HCT116 (cell line): Measurements from ENCODE around the gene SIK3. TPM values are rescaled to one million over a fixed set of nuclear protein-coding genes. Genes with fewer than 3 reads are reported as not detected.

ENCODE experiments used
- ATAC-seq: fragments of 200-7000 bp; cut with Tn5 transposase; 2 replicates; pipeline ENCODE4 v1.9.1; 2020; ENCODE audit warnings: mild to moderate bottlenecking, moderate library complexity
- BruUV-seq: library from RNA; stranded (reverse); fragments of 400-500 nt; replicated peaks from 2 replicates; lab custom pipeline; 2021; lab: Mats Ljungman, UMichigan
- CTCF ChIA-PET: fragments of 300-600 bp; sonication (Branson Sonifier 250); formaldehyde crosslinking; loops from one replicate; lab custom pipeline; 2021; ENCODE audit warnings: antibody characterized with exemption; lab: Charles Lee
- POLR2A ChIA-PET: fragments of 300-600, 350-600 bp; sonication (Branson Sonifier 250); formaldehyde crosslinking; loops from one replicate; lab custom pipeline; 2021; ENCODE audit warnings: antibody characterized with exemption; lab: Charles Lee
- RAD21 ChIA-PET, 2 experiments: fragments of 300-600 bp; sonication (Branson Sonifier 250); formaldehyde crosslinking; loops; one replicate each; lab custom pipeline; 2023; ENCODE audit warnings: low total read pairs in 2 of 2; ENCODE audit not compliant: uncharacterized antibody in 2 of 2, unreplicated experiment in 2 of 2, low non-redundant PET in 1 of 2; lab: Charles Lee
- DNase-seq: peaks from one replicate; pipeline ENCODE4 v3.0.0-alpha.2; 2010; ENCODE audit warnings: low read depth, low spot score
- H2AFZ ChIP-seq: fragments of 200-600 bp; shearing (Covaris generic), sonication (generic); 2 replicates; pipeline ENCODE4 v1.6.1; 2017; ENCODE audit warnings: low read depth, mixed run types, mixed read lengths, antibody characterized with exemption, low read length; ENCODE audit not compliant: poor library complexity, severe bottlenecking
- H3K27ac ChIP-seq: 2 replicates; pipeline ENCODE4 v1.5.1; 2012; ENCODE audit warnings: low read depth, low read length
- H3K27me3 ChIP-seq: fragments of 200-600 bp; sonication (generic); 2 replicates; pipeline ENCODE4 v1.6.1; 2016; ENCODE audit warnings: mixed run types, low read length, mixed read lengths; ENCODE audit not compliant: insufficient read depth
- H3K36me3 ChIP-seq, 2 experiments: fragments of 200-500 bp in 1 of 2; fragments of 200-600 bp in 1 of 2; sonication (Bioruptor generic) in 1 of 2; sonication (generic) in 1 of 2; 2 replicates each; pipeline versions ENCODE4 v1.5.1 to v1.6.1; 2014 to 2016; ENCODE audit warnings: low read length in 2 of 2, inconsistent platforms in 1 of 2, mixed read lengths in 1 of 2, mixed run types in 1 of 2; ENCODE audit not compliant: insufficient read depth in 2 of 2, control insufficient read depth in 1 of 2
- H3K4me1 ChIP-seq, 2 experiments: fragments of 200-600 bp in 1 of 2; sonication (generic) in 1 of 2; 2 replicates each; pipeline versions ENCODE4 v1.5.1 to v1.6.1; 2012 to 2017; ENCODE audit warnings: low read length in 2 of 2, inconsistent platforms in 1 of 2, mild to moderate bottlenecking in 1 of 2, mixed read lengths in 1 of 2, mixed run types in 1 of 2, moderate library complexity in 1 of 2; ENCODE audit not compliant: insufficient read depth in 2 of 2, control insufficient read depth in 1 of 2
- H3K4me2 ChIP-seq: fragments of 200-600 bp; sonication (generic); 2 replicates; pipeline ENCODE4 v1.6.1; 2017; ENCODE audit warnings: mixed run types, low read length, mixed read lengths
- H3K4me3 ChIP-seq, 2 experiments: fragments of 200-600 bp in 1 of 2; sonication (generic) in 1 of 2; replicated peaks in 1 of 2; 2 replicates each; pipeline ENCODE4 v1.5.1; 2011 to 2016; ENCODE audit warnings: low read length in 2 of 2, control low read depth in 1 of 2, low read depth in 1 of 2, mild to moderate bottlenecking in 1 of 2, mixed read lengths in 1 of 2, mixed run types in 1 of 2
- H3K79me2 ChIP-seq: fragments of 200-600 bp; sonication (generic); 2 replicates; pipeline ENCODE4 v1.6.1; 2017; ENCODE audit warnings: mild to moderate bottlenecking, mixed run types, low read length, moderate library complexity, mixed read lengths; ENCODE audit not compliant: insufficient read depth
- H3K9ac ChIP-seq: fragments of 200-600 bp; sonication (generic); 2 replicates; pipeline ENCODE4 v1.6.1; 2016; ENCODE audit warnings: low read length, mixed read lengths
- H3K9me2 ChIP-seq: fragments of 200-600 bp; sonication (generic), shearing (Covaris generic); 2 replicates; pipeline ENCODE4 v1.6.1; 2017; ENCODE audit warnings: mixed run types, mild to moderate bottlenecking, moderate library complexity; ENCODE audit not compliant: insufficient read depth
- H3K9me3 ChIP-seq, 2 experiments: fragments of 200-500 bp in 1 of 2; fragments of 200-600 bp in 1 of 2; sonication (Bioruptor generic) in 1 of 2; sonication (generic) in 1 of 2; 2 replicates each; pipeline ENCODE4 v1.6.1; 2014 to 2017; ENCODE audit warnings: low read length in 2 of 2, mixed read lengths in 2 of 2, inconsistent platforms in 1 of 2, low read depth in 1 of 2, mild to moderate bottlenecking in 1 of 2, mixed run types in 1 of 2, moderate library complexity in 1 of 2; ENCODE audit not compliant: control insufficient read depth in 1 of 2, insufficient read depth in 1 of 2
- H4K20me1 ChIP-seq: fragments of 200-600 bp; sonication (generic), shearing (Covaris generic); 2 replicates; pipeline ENCODE4 v1.6.1; 2017; ENCODE audit warnings: mixed run types, mild to moderate bottlenecking, moderate library complexity; ENCODE audit not compliant: insufficient read depth
- ATF3 ChIP-seq: IDR thresholded peaks from 2 replicates; pipeline ENCODE4 v1.6.1; 2012
- CBX3 ChIP-seq: IDR thresholded peaks from 2 replicates; pipeline ENCODE4 v1.6.1; 2012; ENCODE audit warnings: low read depth
- CEBPB ChIP-seq: IDR thresholded peaks from 2 replicates; pipeline ENCODE4 v1.6.1; 2012; ENCODE audit warnings: low read depth
- CTCF ChIP-seq, 3 experiments: fragments of 200-600 bp in 1 of 3; sonication (generic) in 1 of 3; IDR thresholded peaks in 2 of 3; conservative IDR thresholded peaks in 1 of 3; 2 replicates each; pipeline ENCODE4 v1.5.1; 2012 to 2017; ENCODE audit warnings: low read depth in 2 of 3, low read length in 2 of 3, antibody characterized with exemption in 1 of 3, borderline replicate concordance in 1 of 3, control low read depth in 1 of 3, mild to moderate bottlenecking in 1 of 3, mixed read lengths in 1 of 3, mixed run types in 1 of 3, moderate library complexity in 1 of 3; ENCODE audit not compliant: insufficient read depth in 1 of 3
- EGR1 ChIP-seq: IDR thresholded peaks from 2 replicates; pipeline ENCODE4 v1.6.1; 2012; ENCODE audit warnings: low read depth
- EZH2 ChIP-seq: fragments of 200-600 bp; sonication (generic); IDR thresholded peaks from 2 replicates; pipeline ENCODE4 v1.6.1; 2017; ENCODE audit warnings: antibody characterized with exemption, mixed run types
- EZH2phosphoT487 ChIP-seq: fragments of 200-600 bp; IDR thresholded peaks from 2 replicates; pipeline ENCODE4 v1.6.1; 2018; ENCODE audit warnings: antibody characterized with exemption, borderline replicate concordance
- FOSL1 ChIP-seq: IDR thresholded peaks from 2 replicates; pipeline ENCODE4 v1.6.1; 2012; ENCODE audit warnings: low read depth
- MAX ChIP-seq: IDR thresholded peaks from 2 replicates; pipeline ENCODE4 v1.6.1; 2012
- POLR2A ChIP-seq: IDR thresholded peaks from 2 replicates; pipeline ENCODE4 v1.7.0; 2011; ENCODE audit warnings: borderline replicate concordance; ENCODE audit not compliant: insufficient read depth, insufficient read length; ENCODE audit errors: extremely low read depth
- POLR2AphosphoS5 ChIP-seq: IDR thresholded peaks from 2 replicates; pipeline ENCODE4 v1.6.1; 2011; ENCODE audit warnings: mild to moderate bottlenecking, low read depth, low read length, moderate library complexity
- RAD21 ChIP-seq: IDR thresholded peaks from 2 replicates; pipeline ENCODE4 v1.6.1; 2012; ENCODE audit warnings: low read depth, mild to moderate bottlenecking
- SIN3A ChIP-seq: IDR thresholded peaks from 2 replicates; pipeline ENCODE4 v1.6.1; 2012; ENCODE audit warnings: low read depth
- SP1 ChIP-seq: IDR thresholded peaks from 2 replicates; pipeline ENCODE4 v1.6.1; 2012; ENCODE audit warnings: low read depth
- SRF ChIP-seq: IDR thresholded peaks from 2 replicates; pipeline ENCODE4 v1.6.1; 2012; ENCODE audit warnings: low read depth
- YY1 ChIP-seq: IDR thresholded peaks from 2 replicates; pipeline ENCODE4 v1.6.1; 2011; ENCODE audit warnings: low read length, low read depth, moderate library complexity, mild to moderate bottlenecking; ENCODE audit not compliant: insufficient replicate concordance; ENCODE audit errors: extremely low read depth
- ZBTB33 ChIP-seq: IDR thresholded peaks from 2 replicates; pipeline ENCODE4 v1.6.1; 2011; ENCODE audit warnings: mild to moderate bottlenecking, low read length, moderate library complexity; ENCODE audit not compliant: insufficient replicate concordance; ENCODE audit errors: extremely low read depth
- ZFX ChIP-seq: fragments of 450-650 bp; IDR thresholded peaks from 2 replicates; pipeline ENCODE4 v1.6.1; 2017
- ZNF274 ChIP-seq: fragments of 200-500 bp; sonication (Bioruptor generic); IDR thresholded peaks from 2 replicates; pipeline ENCODE4 v1.6.1; 2014; ENCODE audit warnings: mild to moderate bottlenecking, low read depth, low read length, inconsistent platforms
- intact Hi-C: fragments of 100-400 bp; cut with micrococcal nuclease; formaldehyde crosslinking; loops from 2 replicates; pipeline ENCODE4 v1.10.0; 2022
- total RNA-seq: library from RNA; stranded (reverse); gene quantifications from one replicate; pipeline ENCODE4 v1.2.1, GENCODE V29; 2021; ENCODE audit not compliant: unreplicated experiment

SIK3 gene
- total RNA-seq, 1 experiment from 2014 or later: 21.0 TPM

- Histone ChIP-seq H3K4me2 (no peak overlapping the region), H3K4me1 (peaks cover 0 to 15% of the 10 kb centered on the region in 2 experiments; a peak in 2 of 4 replicates), H3K27ac (no peak overlapping the region), H3K9ac (no peak overlapping the region), H4K20me1 (no peaks in the 10 kb centered on the region)
- intact Hi-C loops: no loop called here
- POLR2A ChIA-PET: interaction anchor here (0.6 to 1.2 kb wide), 2 partner anchors 11 to 69 kb away, joined by 3 to 4 read pairs; no protein-coding TSS in a partner anchor
- TF ChIP-seq SP1 (no peak), YY1 (no peak), ZBTB33 (no peak), MAX (no peak), POLR2A (no peak), EZH2 (no peak), EZH2phosphoT487 (no peak), ZFX (no peak), CBX3 (no peak), FOSL1 (no peak), POLR2AphosphoS5 (no peak), ZNF274 (no peak), EGR1 (no peak), ATF3 (no peak), SRF (no peak), CEBPB (no peak), CTCF (IDR thresholded peaks at IDR 0.05 in 2 of 3, conservative IDR thresholded peaks at IDR 0.05 in 1 of 3; ENCODE audit: borderline replicate concordance in 1 of 3, insufficient read depth in 1 of 3, low read depth in 2 of 3, low read length in 2 of 3) (no peak), SIN3A (no peak), RAD21 (no peak)
- TF ChIP-seq, all 23 proteins: peak for 0
- no TSS peak for BruUV-seq
- Histone ChIP-seq H3K9me3 (no peaks in the 10 kb centered on the region), H3K4me3 (no peak overlapping the region), H2AFZ (no peak overlapping the region), H3K27me3 (no peaks in the 10 kb centered on the region), H3K36me3 (no peaks in the 10 kb centered on the region), H3K9me2 (no peaks in the 10 kb centered on the region), H3K79me2 (peaks cover 28% of the 10 kb centered on the region)
- RAD21 ChIA-PET: no interaction called here
- DNase-seq (no peak), ATAC-seq (no peak)
- CTCF ChIA-PET: no interaction called here
These were observed 114.0 kb downstream of the SIK3 start for GRCh38 chr11:116984186-116984585.
